Ureter (tissue), 1 donor: Measurements from ENCODE around the gene AXDND1. TPM values are rescaled to one million over a fixed set of nuclear protein-coding genes. Genes with fewer than 3 reads are reported as not detected.
"Not testable (repeated sequence)": the region's sequence is repeated elsewhere in the genome, so short reads cannot be mapped to it uniquely, and the experiment has no call there.

ENCODE experiments used
- DNase-seq: peaks from one replicate; pipeline ENCODE4 v3.0.0-alpha.2; 2020; ENCODE audit warnings: low spot score
- total RNA-seq: library from RNA; stranded (reverse); gene quantifications from one replicate; pipeline ENCODE4 v1.2.4, GENCODE V29; 2023
- donor health status: DM: yes; HTN: yes; CAD: no.

AXDND1 gene
- total RNA-seq, 1 donor from 2014 or later, result 2.1 TPM

DNA sequence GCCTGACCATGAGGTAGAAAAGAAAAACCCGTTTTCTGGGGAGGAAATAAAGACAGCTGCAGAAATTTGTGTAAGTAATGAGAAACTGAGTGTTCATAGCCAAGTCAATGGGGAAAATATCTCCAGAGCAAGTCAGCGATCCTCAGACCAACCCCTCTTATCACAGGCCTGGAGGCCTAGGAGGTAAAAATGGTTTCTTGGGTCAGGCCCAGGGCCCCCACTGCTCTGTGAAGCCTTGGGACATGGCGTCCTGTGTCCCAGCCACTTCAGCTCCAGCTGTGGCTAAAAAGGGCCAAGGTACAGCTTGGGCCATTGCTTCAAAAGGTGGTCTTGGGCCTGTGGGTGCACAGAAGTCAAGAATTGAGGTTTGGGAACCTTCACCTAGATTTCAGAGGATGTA lies 108.9 kb downstream of the AXDND1 start:
- DNase-seq, result no peak

GRCh38 chr1:179476484-179476883 lies 110.7 kb downstream of the AXDND1 start:
- DNase-seq, result no peak

DNA sequence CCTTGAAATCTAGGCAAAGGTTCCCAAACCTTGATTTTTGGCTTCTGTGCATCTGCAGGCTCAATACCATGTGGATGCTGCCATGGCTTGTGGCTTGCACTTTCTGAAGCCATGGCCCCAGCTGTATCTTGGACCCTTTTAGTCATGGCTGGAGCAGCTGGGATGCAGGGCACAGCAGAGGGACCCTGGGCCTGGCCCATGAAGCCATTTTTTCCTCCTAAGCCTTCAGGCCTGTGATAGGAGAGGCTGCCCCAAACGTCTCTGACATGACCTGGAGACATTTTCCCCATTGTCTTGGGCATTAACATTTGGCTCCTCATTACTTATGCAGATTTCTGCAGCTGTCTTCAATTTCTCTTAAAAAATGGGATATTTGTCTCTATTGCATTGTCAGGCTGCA lies 112.6 kb downstream of the AXDND1 start:
- no peak for DNase-seq

DNA sequence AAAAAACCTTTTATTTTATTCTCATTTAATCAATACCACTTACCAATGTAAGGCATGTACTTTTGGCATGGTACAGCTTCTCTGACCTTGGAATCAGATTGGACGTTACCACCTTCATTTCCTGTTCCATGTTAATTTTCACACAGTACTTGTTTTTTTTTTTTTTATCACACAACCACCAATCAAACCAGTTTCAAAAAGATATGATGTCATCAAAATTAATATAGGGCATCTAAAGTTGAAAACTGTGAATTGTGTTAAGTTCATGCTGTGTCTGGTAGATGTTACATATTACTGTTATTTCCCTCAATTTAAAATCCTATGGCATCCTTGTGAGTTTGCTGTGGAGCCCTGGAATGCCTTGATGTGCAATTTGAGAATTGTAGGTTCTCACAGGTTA lies 124.8 kb downstream of the AXDND1 start:
- DNase-seq, result no peak

DNA sequence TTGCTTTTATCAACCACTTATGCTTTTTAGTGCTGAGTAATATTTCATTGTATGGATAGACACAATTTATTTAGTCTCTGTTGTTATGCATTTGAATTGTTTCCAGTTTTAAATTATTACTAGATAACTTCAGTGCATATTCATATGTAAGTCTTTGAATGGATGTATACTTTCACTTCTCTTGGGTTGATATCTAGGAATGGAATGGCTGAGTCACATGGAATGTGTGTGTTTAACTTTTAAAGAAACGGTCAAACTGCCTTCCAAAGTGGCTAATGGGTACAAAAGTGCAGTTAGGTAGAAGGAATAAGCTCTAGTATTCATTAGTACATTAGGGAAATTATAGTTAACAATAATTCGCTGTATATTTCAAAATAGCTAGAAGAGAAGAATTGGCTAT lies 127.6 kb downstream of the AXDND1 start:
- no peak for DNase-seq

- DNase-seq, result no peak
These were observed 140.4 kb downstream of the AXDND1 start for GRCh38 chr1:179506199-179506598.

DNA sequence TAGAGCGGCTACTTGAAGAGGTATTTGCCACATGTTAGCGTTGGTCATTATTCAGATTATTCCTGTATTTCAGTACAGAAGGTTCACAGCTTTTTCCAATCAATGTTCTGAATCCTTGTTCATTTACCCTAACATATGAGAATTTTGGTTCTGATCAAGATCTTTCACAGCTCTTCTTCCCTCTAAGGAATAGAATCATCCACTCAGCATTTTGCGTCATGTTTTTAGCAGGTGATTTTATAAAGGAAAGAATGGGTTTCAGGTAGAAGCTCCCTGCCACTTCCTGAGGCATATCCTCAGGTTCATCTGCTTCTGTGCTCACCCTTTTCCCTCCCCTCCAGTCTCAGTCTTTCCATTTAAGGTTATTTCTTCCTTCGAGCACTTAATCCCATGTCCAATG lies 143.6 kb downstream of the AXDND1 start:
- no peak for DNase-seq

- no peak for DNase-seq
These were observed 144.3 kb downstream of the AXDND1 start for GRCh38 chr1:179510038-179510437.

- no peak for DNase-seq
These were observed 151.4 kb downstream of the AXDND1 start for GRCh38 chr1:179516976-179517705.

DNA sequence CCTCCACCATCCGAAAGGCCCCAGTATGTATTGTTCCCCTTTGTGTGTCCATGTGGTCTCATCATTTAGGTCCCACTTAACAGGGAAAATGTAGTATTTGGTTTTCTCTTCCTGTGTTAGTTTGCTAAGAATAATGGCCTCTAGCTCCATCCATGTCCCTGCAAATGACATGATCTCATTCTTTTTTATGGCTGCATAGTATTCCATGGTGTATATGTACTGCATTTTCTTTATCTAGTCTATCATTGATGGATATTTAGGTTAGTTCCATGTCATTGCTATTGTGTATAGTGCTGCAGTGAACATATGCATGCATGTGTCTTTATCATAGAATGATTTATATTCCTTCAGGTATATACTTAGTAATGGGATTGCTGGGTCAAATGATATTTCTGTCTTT lies 152.8 kb downstream of the AXDND1 start:
- DNase-seq, result not testable (repeated sequence)

DNA sequence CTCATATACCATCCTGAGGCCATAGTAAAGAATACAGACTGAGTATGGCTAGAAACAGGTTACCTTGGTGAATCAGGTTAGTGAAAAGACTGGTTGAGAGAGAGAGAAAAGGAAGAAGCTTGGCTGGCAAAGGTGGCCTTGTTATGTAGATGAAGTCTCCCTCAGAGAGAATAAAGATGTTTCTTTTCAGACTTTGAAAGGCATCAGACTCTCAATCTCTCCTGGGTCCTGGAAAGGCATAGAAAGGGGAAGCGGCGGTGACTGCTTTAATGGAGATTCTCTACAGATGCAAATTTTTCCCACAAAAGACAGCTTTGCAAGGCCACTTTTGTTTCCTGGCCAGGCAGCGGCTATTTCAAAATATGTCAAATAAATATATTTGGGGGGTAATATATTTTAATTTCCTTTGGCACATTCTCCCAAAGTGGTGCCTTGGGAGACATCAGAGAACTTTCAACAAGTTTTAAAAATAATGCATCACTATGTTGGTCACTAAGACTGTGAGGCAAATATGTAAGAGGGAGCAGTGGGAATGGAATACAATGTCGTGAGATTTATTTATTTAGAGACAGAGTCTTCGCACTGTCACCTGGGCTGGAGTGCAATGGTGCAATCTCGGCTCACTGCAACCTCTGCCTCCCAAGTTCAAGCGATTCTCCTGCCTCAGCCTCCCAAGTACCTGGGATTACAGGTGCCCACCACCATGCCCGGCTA lies 163.9 kb downstream of the AXDND1 start:
- DNase-seq, result no peak

DNA sequence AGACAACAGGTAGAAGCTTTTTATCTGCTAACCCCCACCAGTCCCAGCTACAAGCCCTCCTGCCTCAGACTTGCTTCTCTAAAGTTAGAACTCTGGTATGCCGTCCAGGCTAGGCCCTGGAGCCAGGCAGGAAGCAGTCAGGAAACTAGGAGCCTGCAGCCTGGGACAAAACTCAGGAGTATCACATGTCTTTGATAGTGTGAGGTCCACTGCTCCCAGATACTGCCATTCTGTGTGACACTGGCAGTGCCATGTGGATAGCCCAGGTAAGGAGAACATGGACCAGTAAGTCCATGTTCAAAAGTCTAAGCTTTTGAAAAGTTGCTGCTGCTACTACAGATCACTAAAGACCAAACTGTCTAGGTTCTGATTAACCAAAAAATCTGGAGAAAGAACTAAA lies 164.6 kb downstream of the AXDND1 start:
- DNase-seq, result no peak

DNA sequence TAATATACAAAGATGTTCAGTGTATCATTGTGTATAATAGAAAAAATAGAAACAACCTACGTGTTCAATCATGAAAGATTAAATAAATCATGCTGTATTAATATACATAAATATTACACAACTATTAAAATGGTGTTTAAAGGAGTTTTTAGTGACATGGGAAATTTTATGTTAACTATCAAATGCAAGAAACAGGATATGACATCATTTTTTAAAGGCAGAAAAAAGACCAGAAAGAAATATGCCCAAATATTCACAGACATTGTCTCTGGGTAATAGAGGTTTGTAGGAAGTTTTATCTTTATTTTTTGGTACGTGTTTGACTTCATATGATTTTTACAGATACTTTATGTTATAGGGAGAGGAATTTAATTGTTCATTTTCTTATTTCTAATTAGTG lies 176.0 kb downstream of the AXDND1 start:
- no peak for DNase-seq

- DNase-seq, result no peak
These were observed 179.6 kb downstream of the AXDND1 start for GRCh38 chr1:179545321-179545720.

GRCh38 chr1:179547021-179547535 lies 181.3 kb downstream of the AXDND1 start:
- DNase-seq, result no peak

GRCh38 chr1:179548666-179549367 lies 183.0 kb downstream of the AXDND1 start:
- no peak for DNase-seq

GRCh38 chr1:179549368-179549700 lies 183.6 kb downstream of the AXDND1 start:
- no peak for DNase-seq

DNA sequence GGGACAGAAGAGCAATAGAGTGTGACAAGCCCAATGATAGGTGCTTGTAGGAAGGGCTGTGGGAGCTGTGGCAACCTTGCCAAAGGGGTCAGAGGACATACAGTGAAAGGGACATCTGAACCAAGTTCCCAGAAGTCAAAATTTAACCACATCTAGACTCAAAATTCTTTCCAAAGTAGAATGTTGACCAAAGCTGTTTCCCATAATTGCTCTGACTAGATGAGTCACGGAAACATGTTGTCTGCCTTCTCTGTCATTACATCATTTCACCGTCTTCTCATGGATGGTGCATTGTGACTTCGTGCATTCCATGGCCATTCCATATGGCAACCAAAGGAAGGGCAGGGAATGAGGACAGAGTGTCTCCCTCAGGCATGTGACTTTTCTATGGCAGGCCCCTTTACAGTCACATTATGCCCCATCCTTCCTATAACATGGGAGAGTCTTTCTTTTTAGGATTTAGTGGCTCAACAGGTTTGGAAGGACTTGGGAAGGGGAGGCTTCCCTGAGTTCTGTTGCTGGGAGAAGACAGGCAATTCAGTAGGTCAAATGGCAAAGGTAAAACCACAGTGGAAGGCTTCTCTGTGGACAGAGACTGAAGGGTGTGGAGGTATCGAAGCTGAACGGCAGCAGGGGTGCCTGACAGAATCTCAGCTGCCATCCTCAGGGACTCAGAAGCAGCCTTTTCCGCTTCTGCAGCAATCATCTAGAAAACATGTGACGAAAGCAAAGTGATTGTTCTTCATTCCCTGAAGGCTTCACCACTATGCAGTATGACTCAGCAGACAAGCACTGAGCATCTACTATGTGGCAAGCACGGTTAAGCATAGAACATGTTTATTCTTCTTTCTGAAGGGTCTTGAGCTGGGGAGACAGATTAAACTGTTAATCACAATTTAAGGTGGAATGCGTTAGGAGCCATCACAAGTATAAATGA lies 185.2 kb downstream of the AXDND1 start:
- no peak for DNase-seq

DNA sequence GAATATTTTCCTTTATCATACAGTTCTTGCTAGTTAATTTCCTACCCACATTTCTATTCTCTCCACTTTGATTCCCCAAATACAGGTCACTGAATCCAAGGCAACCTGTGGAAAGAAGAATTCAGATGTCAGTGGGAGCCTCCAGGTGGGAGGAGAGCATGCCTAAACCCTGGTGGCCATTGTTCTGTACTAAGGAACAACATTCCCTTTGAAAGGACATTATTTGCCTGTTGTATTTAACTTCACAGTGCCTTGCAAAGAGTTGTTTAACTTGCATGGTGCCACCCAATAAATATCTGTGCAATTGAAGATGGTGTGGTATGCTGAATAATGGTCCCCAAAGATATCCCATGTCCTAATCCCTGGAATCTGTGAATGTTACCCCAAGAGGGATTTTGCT lies 188.7 kb downstream of the AXDND1 start:
- DNase-seq, result no peak

DNA sequence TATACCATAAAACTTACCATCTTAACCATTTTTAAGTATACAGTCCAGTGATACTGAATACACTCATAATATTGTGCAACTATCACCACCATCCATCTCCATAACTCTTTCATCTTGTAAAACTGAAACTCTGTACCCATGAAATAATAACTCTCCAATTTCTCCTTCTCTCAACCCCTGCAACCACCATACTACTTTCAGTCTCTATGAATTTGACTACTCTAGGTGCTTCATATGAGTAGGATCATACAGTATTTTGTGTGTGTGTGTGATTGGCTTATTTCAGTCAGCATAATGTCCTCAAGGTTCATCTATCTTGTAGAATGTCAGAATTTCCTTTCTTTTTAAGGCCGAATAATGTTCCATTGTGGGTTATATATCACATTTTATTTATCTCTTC lies 192.3 kb downstream of the AXDND1 start:
- no peak for DNase-seq

- DNase-seq, result no peak
These were observed 209.9 kb downstream of the AXDND1 start, which contains the start of gene NPHS2 for GRCh38 chr1:179575497-179576314. NPHS2 (minus strand) TSS chr1:179575948; CDS start chr1:179575864, 84 bp downstream.
